K562 (cell line): ENCODE data around the gene NR1H2. TPM values are rescaled to one million over a fixed set of nuclear protein-coding genes. Genes with fewer than 3 reads are reported as not detected.

Source experiments
- ADNP ChIP-seq: fragments of 200-800 bp; sonication (Bioruptor generic); IDR thresholded peaks from 2 replicates; pipeline ENCODE4 v1.6.1; 2016; ENCODE audit warnings: missing genetic modification characterization, missing compliant biosample characterization
- C11orf30 ChIP-seq: fragments of 450-650 bp; IDR thresholded peaks from 2 replicates; pipeline ENCODE4 v1.6.1; 2016; ENCODE audit warnings: low read depth, mild to moderate bottlenecking
- CBX8 ChIP-seq: fragments of 200-600 bp; sonication (generic); IDR thresholded peaks from 2 replicates; pipeline ENCODE4 v1.6.1; 2012; ENCODE audit warnings: borderline replicate concordance, mixed run types, low read depth, mild to moderate bottlenecking, moderate library complexity, mixed read lengths, low read length, control low read depth, inconsistent platforms; ENCODE audit not compliant: poor library complexity, severe bottlenecking; ENCODE audit errors: extremely low read depth
- ETV6 ChIP-seq, 3 experiments: fragments of 150-350 bp in 1 of 3; sonication (generic) in 1 of 3; formaldehyde crosslinking in 1 of 3; IDR thresholded peaks; 2 replicates each; pipeline versions ENCODE4 v1.6.1 to v1.8.0; 2014 to 2022; ENCODE audit warnings: borderline replicate concordance in 2 of 3, low read depth in 2 of 3, antibody characterized with exemption in 1 of 3, low read length in 1 of 3, mild to moderate bottlenecking in 1 of 3, missing genetic modification reagents in 1 of 3
- MNT ChIP-seq, 2 experiments: fragments of 450-650 bp; conservative IDR thresholded peaks; 2 replicates each; pipeline ENCODE4 v1.6.1; 2017; ENCODE audit warnings: mild to moderate bottlenecking in 2 of 2, moderate library complexity in 2 of 2
- NELFE ChIP-seq: IDR thresholded peaks from 2 replicates; pipeline ENCODE4 v1.6.1; 2011; ENCODE audit warnings: mild to moderate bottlenecking; ENCODE audit not compliant: insufficient read depth, insufficient read length
- POLR3G ChIP-seq: IDR thresholded peaks from 2 replicates; pipeline ENCODE4 v1.6.1; 2011; ENCODE audit not compliant: insufficient read length, insufficient replicate concordance; ENCODE audit errors: extremely low read depth
- RNF219 ChIP-seq: fragments of 250-450 bp; sonication (Bioruptor Pico); IDR thresholded peaks from 2 replicates; pipeline ENCODE4 v1.5.0; 2022; ENCODE audit warnings: mild to moderate bottlenecking
- SNRNP70 ChIP-seq: fragments of 200-400 bp; formaldehyde crosslinking; optimal IDR thresholded peaks from 2 replicates; pipeline ENCODE3; 2017; ENCODE audit warnings: low read depth, low read length
- SREBF1 ChIP-seq: fragments of 150-350 bp; IDR thresholded peaks from 2 replicates; pipeline ENCODE4 v1.6.1; 2014; ENCODE audit warnings: antibody characterized with exemption, low read depth, low read length, borderline replicate concordance
- SRSF3 ChIP-seq: fragments of 200-400 bp; formaldehyde crosslinking; IDR thresholded peaks from 2 replicates; pipeline ENCODE4 v1.6.1; 2016; ENCODE audit warnings: mild to moderate bottlenecking, low read length, moderate library complexity; ENCODE audit not compliant: insufficient read depth
- TCF7L2 ChIP-seq: fragments of 150-350 bp; IDR thresholded peaks from 2 replicates; pipeline ENCODE4 v1.6.1; 2016; ENCODE audit warnings: low read depth, mild to moderate bottlenecking, low read length, moderate library complexity
- UBTF ChIP-seq, 2 experiments: IDR thresholded peaks; 2 replicates each; pipeline ENCODE4 v1.6.1; 2012; ENCODE audit warnings: improper control_type of control experiment in 2 of 2, low read depth in 2 of 2, low read length in 2 of 2, borderline replicate concordance in 1 of 2
- ZKSCAN8 ChIP-seq: fragments of 200-800 bp; sonication (Bioruptor generic); IDR thresholded peaks from 2 replicates; pipeline ENCODE4 v1.6.1; 2016; ENCODE audit warnings: missing genetic modification characterization, missing compliant biosample characterization
- ZNF239 ChIP-seq: fragments of 250-450 bp; sonication (Bioruptor Pico); IDR thresholded peaks from 2 replicates; pipeline ENCODE4 v1.4.0; 2020; ENCODE audit warnings: mild to moderate bottlenecking
- ZNF277 ChIP-seq: fragments of 250-450 bp; sonication (Bioruptor Pico); IDR thresholded peaks from 2 replicates; pipeline ENCODE4 v1.8.0; 2022; ENCODE audit warnings: inconsistent platforms, mild to moderate bottlenecking, moderate library complexity, borderline replicate concordance
- ZNF583 ChIP-seq: fragments of 250-450 bp; sonication (Bioruptor Pico); IDR thresholded peaks from 2 replicates; pipeline ENCODE4 v1.4.0; 2020
- ZNF707 ChIP-seq: fragments of 250-450 bp; sonication (Bioruptor Pico); conservative IDR thresholded peaks from 2 replicates; pipeline ENCODE4 v1.8.0; 2022; ENCODE audit warnings: inconsistent platforms, mild to moderate bottlenecking, moderate library complexity
- polyA plus RNA-seq, 8 experiments: library from polyadenylated mRNA; depleted of rRNA in 4 of 8; stranded (reverse) in 5 of 8; unstranded in 3 of 8; fragments of >200 nt; fragmentation: Nextera tagmentation in 2 of 8; fragmentation: Illumina TruSeq in 1 of 8; extraction: Ambion mirVana in 2 of 8; extraction: Trizol in 1 of 8; gene quantifications; 2 replicates each; pipeline versions ENCODE4 v1.2.1 to v1.2.3, GENCODE V29; 2011 to 2014; ENCODE audit warnings: inconsistent platforms in 1 of 8, missing spikeins in 1 of 8
- total RNA-seq, 7 experiments: library from RNA; depleted of rRNA in 6 of 7; stranded (reverse); fragments of >200 nt in 6 of 7; fragmentation: Illumina TruSeq in 2 of 7; extraction: Trizol in 2 of 7; gene quantifications; 2 replicates each; pipeline versions ENCODE4 v1.2.1 to v1.2.3, GENCODE V29; 2011 to 2021; ENCODE audit warnings: low replicate concordance in 1 of 7

NR1H2 gene
- total and polyA plus RNA-seq, 9 of the 15 experiments (the other 6 are each of a cell fraction or from before 2014, with no cell fraction given), result 0.11 to 73.8 (median 24.0) TPM

- peak; percentile 85 to 89; a peak in 3 of 4 replicates for TF ChIP-seq MNT (conservative IDR thresholded peaks at IDR 0.05)
- no peak for TF ChIP-seq C11orf30
- TF ChIP-seq ZNF583, result peak; percentile 21; the same call in 1 of the 2 replicates
- TF ChIP-seq ZNF277 (CRISPR knock-in tag), result no peak
- no peak for TF ChIP-seq ZNF707
- no peak for TF ChIP-seq SNRNP70
- no peak for TF ChIP-seq TCF7L2
- TF ChIP-seq CBX8, result no peak
- TF ChIP-seq NELFE, result no peak
- 0 out of 2 replicates have a peak, but pooled peaks have one; percentile 22 for TF ChIP-seq ZNF239 (CRISPR knock-in tag)
- no peak for TF ChIP-seq ADNP (tag)
- no peak for TF ChIP-seq SREBF1
- TF ChIP-seq ZKSCAN8, result no peak
- no peak for TF ChIP-seq SRSF3
- no peak for TF ChIP-seq UBTF (IDR thresholded peaks at IDR 0.05; ENCODE audit: borderline replicate concordance in 1 of 2, low read depth in 2 of 2, low read length in 2 of 2)
- TF ChIP-seq POLR3G, result no peak
- TF ChIP-seq ETV6 (IDR thresholded peaks at IDR 0.05; ENCODE audit: borderline replicate concordance in 1 of 2, low read depth in 2 of 2, low read length in 1 of 2), result no peak
- TF ChIP-seq ETV6 (CRISPR knock-in tag; IDR thresholded peaks at IDR 0.05; ENCODE audit: borderline replicate concordance), result no peak
- 0 out of 2 replicates have a peak, but pooled peaks have one; percentile 8 for TF ChIP-seq RNF219 (CRISPR knock-in tag)
These were observed 7.8 kb downstream of the NR1H2 start, which contains the start of gene POLD1 (continued) for GRCh38 chr19:50383852-50384684.
